ENCODE measurements around the gene TCEANC2.

GRCh38 chr1:54112705-54113368 lies 59.4 kb downstream of the TCEANC2 start:
- no peak for TF ChIP-seq POLR2A (IDR thresholded peaks at IDR 0.05; ENCODE audit: low read length)
- no peak for TF ChIP-seq GATA1 (IDR thresholded peaks at IDR 0.05; ENCODE audit: low read depth, low read length)
